CD4-positive, alpha-beta T cell (primary cell): Measurements from ENCODE around the gene TIMP3. TPM values are rescaled to one million over a fixed set of nuclear protein-coding genes. Genes with fewer than 3 reads are reported as not detected.

Source experiments
- ATAC-seq: fragments of 200-7000 bp; cut with Tn5 transposase; one replicate; pipeline ENCODE4 v1.10.0; 2022; ENCODE audit warnings: mild to moderate bottlenecking; ENCODE audit not compliant: poor library complexity
- CTCF ChIA-PET: fragments of 350-600 bp; sonication (Branson Sonifier 250); formaldehyde crosslinking; loops from one replicate; lab custom pipeline; 2021; ENCODE audit warnings: antibody characterized with exemption, inconsistent platforms; lab: Charles Lee
- POLR2A ChIA-PET: fragments of 350-600 bp; sonication (Branson Sonifier 250); formaldehyde crosslinking; loops from one replicate; lab custom pipeline; 2021; ENCODE audit warnings: antibody characterized with exemption, inconsistent platforms; lab: Charles Lee
- DNase-seq, 14 experiments: peaks; one replicate each; pipeline ENCODE4 v3.0.0-alpha.2; 2013 to 2020; ENCODE audit warnings: mixed read lengths in 2 of 14
- H3K27ac ChIP-seq, 2 donors: one replicate each; pipeline versions ENCODE4 v1.5.1 to v1.7.0; 2013; ENCODE audit warnings: low read length in 2 of 2, low read depth in 1 of 2, mild to moderate bottlenecking in 1 of 2
- H3K27me3 ChIP-seq, 2 experiments: 1 replicate in 1 of 2; 2 replicates in 1 of 2; pipeline versions ENCODE4 v1.6.1 to v1.7.0; 2013; ENCODE audit warnings: low read length in 2 of 2, control low read depth in 1 of 2, mild to moderate bottlenecking in 1 of 2, moderate library complexity in 1 of 2; ENCODE audit not compliant: insufficient read depth in 2 of 2, control insufficient read depth in 1 of 2
- H3K36me3 ChIP-seq: one replicate; pipeline ENCODE4 v1.6.1; 2013; ENCODE audit warnings: low read length, control low read depth; ENCODE audit not compliant: insufficient read depth
- H3K4me1 ChIP-seq: one replicate; pipeline ENCODE4 v1.6.1; 2013; ENCODE audit warnings: low read length, control low read depth; ENCODE audit not compliant: insufficient read depth
- H3K4me3 ChIP-seq: one replicate; pipeline ENCODE4 v1.5.1; 2013; ENCODE audit warnings: mild to moderate bottlenecking, low read length, moderate library complexity
- H3K9me3 ChIP-seq, 2 experiments: 1 replicate in 1 of 2; 2 replicates in 1 of 2; pipeline versions ENCODE4 v1.6.1 to v1.7.0; 2013; ENCODE audit warnings: low read length in 2 of 2, mild to moderate bottlenecking in 2 of 2, control low read depth in 1 of 2, moderate library complexity in 1 of 2; ENCODE audit not compliant: control insufficient read depth in 1 of 2, insufficient read depth in 1 of 2
- H3K27ac Mint-ChIP-seq: one replicate; pipeline ENCODE4 v1.8.0; 2020; ENCODE audit warnings: mixed read lengths
- H3K27me3 Mint-ChIP-seq: one replicate; pipeline ENCODE4 v1.8.0; 2021; ENCODE audit warnings: mixed read lengths
- H3K36me3 Mint-ChIP-seq: one replicate; pipeline ENCODE4 v1.8.0; 2021; ENCODE audit warnings: low read depth, mixed read lengths
- H3K4me1 Mint-ChIP-seq: one replicate; pipeline ENCODE4 v1.8.0; 2021; ENCODE audit warnings: low read depth, mixed read lengths
- H3K4me3 Mint-ChIP-seq: one replicate; pipeline ENCODE4 v1.8.0; 2020; ENCODE audit warnings: mild to moderate bottlenecking, mixed read lengths
- H3K9me3 Mint-ChIP-seq: one replicate; pipeline ENCODE4 v1.8.0; 2020; ENCODE audit warnings: mixed read lengths
- intact Hi-C, 2 experiments: fragments of 100-400 bp; cut with DNase I in 1 of 2; cut with micrococcal nuclease in 1 of 2; formaldehyde crosslinking; loops; one replicate each; pipeline versions ENCODE4 v1.15.1 to v1.9.0; 2023 to 2025; cut with DNase I, micrococcal nuclease
- total RNA-seq, 174 experiments: library from RNA in 2 of 174; stranded (reverse) in 2 of 174; gene quantifications; one replicate each; pipeline ENCODE4 v1.2.3 and lab custom pipeline; 2021 to 2026
- TF ChIP-seq, protein P1 (sequence below): fragments of 200-600 bp; IDR thresholded peaks from one replicate; pipeline ENCODE4 v1.8.0; 2022; ENCODE audit warnings: antibody characterized with exemption, mild to moderate bottlenecking

The TIMP3 gene
- total RNA-seq, 2 experiments from 2014 or later: 0.06 TPM; not detected in 1

DNA sequence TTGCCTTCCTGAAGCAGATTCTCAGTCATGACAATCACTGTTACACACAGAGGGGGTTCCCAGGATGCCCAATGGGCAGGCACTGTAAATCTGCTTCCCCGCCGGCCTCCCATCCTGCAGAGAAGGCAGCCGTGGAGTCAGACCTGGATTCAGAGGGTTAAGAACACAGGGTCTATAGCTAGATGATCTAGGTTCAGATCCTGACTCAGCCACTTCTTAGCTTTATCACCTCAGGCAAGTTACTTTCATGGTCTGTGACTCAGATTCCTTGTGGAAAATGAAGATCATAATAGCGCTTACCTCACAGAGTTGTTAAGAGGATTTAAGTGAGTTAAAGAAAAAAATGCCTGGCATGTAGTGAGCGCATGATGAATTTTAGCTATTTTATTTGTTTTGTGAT is 95.9 kb downstream of the TIMP3 start:
- H3K27me3 ChIP-seq: peaks cover 0 to 5% of the 10 kb centered on the region in 2 experiments
- no peak overlapping the region for H3K27ac Mint-ChIP-seq
- no peaks in the 10 kb centered on the region for H3K36me3 Mint-ChIP-seq
- H3K9me3 ChIP-seq: no peaks in the 10 kb centered on the region
- no peaks in the 10 kb centered on the region for H3K9me3 Mint-ChIP-seq
- ChIA-PET CTCF (no interaction called here), POLR2A (no interaction called here)
- no peaks in the 10 kb centered on the region for H3K4me1 Mint-ChIP-seq
- intact Hi-C loops: loop anchor here in 1 of 2 experiments (5.0 kb wide), 1 partner anchor 50 kb away; no protein-coding TSS in a partner anchor
- no peak for ATAC-seq
- H3K27ac ChIP-seq: no peak overlapping the region
- TF ChIP-seq, protein P1, sequence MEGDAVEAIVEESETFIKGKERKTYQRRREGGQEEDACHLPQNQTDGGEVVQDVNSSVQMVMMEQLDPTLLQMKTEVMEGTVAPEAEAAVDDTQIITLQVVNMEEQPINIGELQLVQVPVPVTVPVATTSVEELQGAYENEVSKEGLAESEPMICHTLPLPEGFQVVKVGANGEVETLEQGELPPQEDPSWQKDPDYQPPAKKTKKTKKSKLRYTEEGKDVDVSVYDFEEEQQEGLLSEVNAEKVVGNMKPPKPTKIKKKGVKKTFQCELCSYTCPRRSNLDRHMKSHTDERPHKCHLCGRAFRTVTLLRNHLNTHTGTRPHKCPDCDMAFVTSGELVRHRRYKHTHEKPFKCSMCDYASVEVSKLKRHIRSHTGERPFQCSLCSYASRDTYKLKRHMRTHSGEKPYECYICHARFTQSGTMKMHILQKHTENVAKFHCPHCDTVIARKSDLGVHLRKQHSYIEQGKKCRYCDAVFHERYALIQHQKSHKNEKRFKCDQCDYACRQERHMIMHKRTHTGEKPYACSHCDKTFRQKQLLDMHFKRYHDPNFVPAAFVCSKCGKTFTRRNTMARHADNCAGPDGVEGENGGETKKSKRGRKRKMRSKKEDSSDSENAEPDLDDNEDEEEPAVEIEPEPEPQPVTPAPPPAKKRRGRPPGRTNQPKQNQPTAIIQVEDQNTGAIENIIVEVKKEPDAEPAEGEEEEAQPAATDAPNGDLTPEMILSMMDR: no peak
- peaks cover 13% of the 10 kb centered on the region for H3K27me3 Mint-ChIP-seq
- H3K4me1 ChIP-seq: no peaks in the 10 kb centered on the region
- DNase-seq: no peak
- no peak overlapping the region for H3K4me3 ChIP-seq
- H3K4me3 Mint-ChIP-seq: no peak overlapping the region
- H3K36me3 ChIP-seq: no peaks in the 10 kb centered on the region

GRCh38 chr22:32900886-32901635 is 99.6 kb downstream of the TIMP3 start:
- no peaks in the 10 kb centered on the region for H3K36me3 Mint-ChIP-seq
- no peak overlapping the region for H3K4me3 Mint-ChIP-seq
- H3K27ac Mint-ChIP-seq: no peak overlapping the region
- Histone ChIP-seq H3K27ac (no peak overlapping the region), H3K36me3 (no peaks in the 10 kb centered on the region), H3K4me3 (no peak overlapping the region), H3K9me3 (no peaks in the 10 kb centered on the region), H3K27me3 (no peaks in the 10 kb centered on the region), H3K4me1 (no peaks in the 10 kb centered on the region)
- H3K27me3 Mint-ChIP-seq: no peaks in the 10 kb centered on the region
- TF ChIP-seq, protein P1: no peak
- ChIA-PET CTCF (no interaction called here), POLR2A (no interaction called here)
- no peak for ATAC-seq
- DNase-seq: no peak
- intact Hi-C loops: no loop called here
- H3K9me3 Mint-ChIP-seq: no peaks in the 10 kb centered on the region
- H3K4me1 Mint-ChIP-seq: no peaks in the 10 kb centered on the region

DNA sequence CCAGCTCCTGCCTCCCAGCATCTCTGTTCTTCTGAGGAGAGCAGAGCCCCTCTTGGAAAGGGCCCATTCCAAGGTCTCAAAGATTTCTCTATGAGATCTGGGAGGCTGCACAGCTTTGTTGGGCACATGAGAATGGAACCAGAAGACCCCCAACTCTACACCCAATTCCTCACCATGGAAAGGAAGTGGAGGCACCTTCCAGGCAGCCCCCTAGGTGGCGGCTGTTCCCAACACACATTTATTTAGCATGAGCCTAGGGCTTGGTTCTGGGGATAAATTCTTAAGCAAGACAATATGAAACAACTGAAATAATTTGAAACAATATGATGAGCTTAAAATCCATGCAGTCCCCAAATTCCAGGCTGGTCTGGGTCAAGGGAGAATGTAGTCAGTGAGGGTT is 100.4 kb downstream of the TIMP3 start:
- ChIA-PET CTCF (no interaction called here), POLR2A (no interaction called here)
- H3K36me3 Mint-ChIP-seq: no peaks in the 10 kb centered on the region
- intact Hi-C loops: no loop called here
- Histone ChIP-seq H3K27ac (no peak overlapping the region), H3K27me3 (no peaks in the 10 kb centered on the region), H3K9me3 (no peaks in the 10 kb centered on the region), H3K4me3 (no peak overlapping the region), H3K4me1 (no peaks in the 10 kb centered on the region), H3K36me3 (no peaks in the 10 kb centered on the region)
- TF ChIP-seq, protein P1: no peak
- ATAC-seq (no peak), DNase-seq (no peak)
- no peaks in the 10 kb centered on the region for H3K27me3 Mint-ChIP-seq
- no peak overlapping the region for H3K4me3 Mint-ChIP-seq
- H3K4me1 Mint-ChIP-seq: no peaks in the 10 kb centered on the region
- no peaks in the 10 kb centered on the region for H3K9me3 Mint-ChIP-seq
- no peak overlapping the region for H3K27ac Mint-ChIP-seq
